Measurements from ENCODE around the gene PTPN4. TPM values are rescaled to one million over a fixed set of nuclear protein-coding genes. Genes with fewer than 3 reads are reported as not detected.

Gene PTPN4
- total RNA-seq, 1 donor, result 28.5 TPM

DNA sequence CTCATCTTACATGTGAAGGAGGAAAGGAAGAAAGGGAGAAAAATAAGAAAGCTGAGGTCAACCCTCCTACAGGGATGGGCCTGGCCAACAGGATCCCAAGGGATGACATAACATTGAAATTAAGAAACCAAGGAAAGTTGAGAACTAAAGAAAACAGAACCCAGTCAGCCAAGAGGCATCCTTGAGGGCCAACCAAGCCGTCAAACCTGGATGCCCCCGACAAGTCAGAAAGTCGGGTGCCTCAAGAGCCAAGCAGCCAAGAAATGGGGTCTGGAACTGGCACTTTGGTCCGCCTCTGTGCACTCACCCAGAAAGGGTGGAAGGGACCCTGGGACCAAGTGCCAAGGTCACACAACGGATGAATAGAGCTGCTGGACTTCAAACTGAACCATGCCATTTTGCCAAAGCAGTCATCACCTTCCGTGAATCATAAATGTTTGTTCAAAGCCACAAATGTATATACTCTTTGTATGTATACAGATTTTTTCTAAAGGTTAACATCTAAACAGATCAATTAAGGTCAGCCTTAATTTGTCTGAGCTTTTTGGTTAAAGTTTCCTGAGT is 27.0 kb upstream of the PTPN4 start:
- H3K4me3 ChIP-seq (ENCODE audit: low read depth, low read length), result no peak overlapping the region
- TF ChIP-seq, protein P1, sequence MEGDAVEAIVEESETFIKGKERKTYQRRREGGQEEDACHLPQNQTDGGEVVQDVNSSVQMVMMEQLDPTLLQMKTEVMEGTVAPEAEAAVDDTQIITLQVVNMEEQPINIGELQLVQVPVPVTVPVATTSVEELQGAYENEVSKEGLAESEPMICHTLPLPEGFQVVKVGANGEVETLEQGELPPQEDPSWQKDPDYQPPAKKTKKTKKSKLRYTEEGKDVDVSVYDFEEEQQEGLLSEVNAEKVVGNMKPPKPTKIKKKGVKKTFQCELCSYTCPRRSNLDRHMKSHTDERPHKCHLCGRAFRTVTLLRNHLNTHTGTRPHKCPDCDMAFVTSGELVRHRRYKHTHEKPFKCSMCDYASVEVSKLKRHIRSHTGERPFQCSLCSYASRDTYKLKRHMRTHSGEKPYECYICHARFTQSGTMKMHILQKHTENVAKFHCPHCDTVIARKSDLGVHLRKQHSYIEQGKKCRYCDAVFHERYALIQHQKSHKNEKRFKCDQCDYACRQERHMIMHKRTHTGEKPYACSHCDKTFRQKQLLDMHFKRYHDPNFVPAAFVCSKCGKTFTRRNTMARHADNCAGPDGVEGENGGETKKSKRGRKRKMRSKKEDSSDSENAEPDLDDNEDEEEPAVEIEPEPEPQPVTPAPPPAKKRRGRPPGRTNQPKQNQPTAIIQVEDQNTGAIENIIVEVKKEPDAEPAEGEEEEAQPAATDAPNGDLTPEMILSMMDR (IDR thresholded peaks at IDR 0.05; ENCODE audit: insufficient read depth, low read depth, low read length), result no peak
- no peak for DNase-seq (ENCODE audit: low read depth)

DNA sequence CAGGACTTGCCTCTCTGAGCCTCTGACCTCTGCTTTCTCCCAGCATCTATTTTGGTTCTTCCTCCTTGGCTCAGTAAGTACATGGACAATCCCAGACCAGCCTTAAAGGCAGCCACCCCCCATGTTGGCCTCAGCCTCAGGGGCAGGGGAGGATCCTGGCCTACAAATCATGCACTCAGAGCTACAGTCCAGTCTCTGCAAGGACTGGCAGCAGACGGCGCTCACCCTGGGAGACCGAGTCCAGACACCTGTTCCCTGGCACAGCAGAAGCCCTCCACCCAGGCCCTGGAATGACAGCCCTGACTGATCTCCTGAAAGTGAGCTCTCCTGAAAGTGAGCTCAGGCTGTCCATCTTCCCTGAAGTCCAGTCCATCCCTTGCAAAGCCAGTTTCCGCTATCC is 25.7 kb upstream of the PTPN4 start:
- no peak for DNase-seq (ENCODE audit: low read depth)
- TF ChIP-seq, protein P1 (IDR thresholded peaks at IDR 0.05; ENCODE audit: insufficient read depth, low read depth, low read length), result no peak
- no peak overlapping the region for H3K4me3 ChIP-seq (ENCODE audit: low read depth, low read length)

DNA sequence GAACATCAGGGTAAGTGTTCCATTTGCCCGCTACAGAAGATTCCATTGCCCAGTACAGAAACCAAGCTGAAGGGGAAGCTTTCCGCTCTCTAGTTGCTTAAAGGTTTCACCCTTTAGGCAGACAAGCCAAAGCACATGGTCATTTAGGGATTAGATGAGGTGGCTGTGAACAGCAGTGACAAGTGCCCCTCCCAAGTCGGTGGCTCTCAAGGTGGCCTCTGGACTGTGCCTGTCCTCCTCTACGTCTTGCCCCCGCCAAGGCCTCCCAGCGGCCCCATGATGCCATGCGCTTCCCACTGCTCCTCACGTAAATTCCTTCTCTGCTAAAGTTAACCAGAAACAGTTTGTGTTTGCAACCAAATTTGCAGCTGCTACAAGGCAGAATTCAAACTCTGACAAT is 24.2 kb upstream of the PTPN4 start:
- TF ChIP-seq, protein P1 (IDR thresholded peaks at IDR 0.05; ENCODE audit: insufficient read depth, low read depth, low read length), result no peak
- no peak for DNase-seq (ENCODE audit: low read depth)
- no peak overlapping the region for H3K4me3 ChIP-seq (ENCODE audit: low read depth, low read length)

DNA sequence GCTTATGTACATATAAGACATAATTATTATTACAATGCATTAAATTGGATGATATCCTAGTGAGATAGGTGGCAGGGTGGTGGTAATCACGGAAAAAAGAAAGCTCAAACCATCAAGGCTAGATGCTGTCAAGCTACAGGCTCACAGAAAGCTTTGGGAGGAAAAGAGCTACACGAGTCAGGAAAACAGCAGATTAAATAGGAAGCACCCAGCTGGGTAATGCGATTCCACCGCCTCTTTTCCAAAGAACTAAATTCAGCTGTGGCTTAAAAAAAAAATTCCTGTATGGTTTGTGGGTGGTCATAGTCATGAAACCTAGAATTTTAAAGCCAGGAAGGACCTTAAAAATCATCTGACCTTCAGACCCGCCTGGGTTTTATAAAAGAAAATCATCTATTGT is 23.7 kb upstream of the PTPN4 start:
- TF ChIP-seq, protein P1 (IDR thresholded peaks at IDR 0.05; ENCODE audit: insufficient read depth, low read depth, low read length), result no peak
- H3K4me3 ChIP-seq (ENCODE audit: low read depth, low read length), result no peak overlapping the region
- no peak for DNase-seq (ENCODE audit: low read depth)

DNA sequence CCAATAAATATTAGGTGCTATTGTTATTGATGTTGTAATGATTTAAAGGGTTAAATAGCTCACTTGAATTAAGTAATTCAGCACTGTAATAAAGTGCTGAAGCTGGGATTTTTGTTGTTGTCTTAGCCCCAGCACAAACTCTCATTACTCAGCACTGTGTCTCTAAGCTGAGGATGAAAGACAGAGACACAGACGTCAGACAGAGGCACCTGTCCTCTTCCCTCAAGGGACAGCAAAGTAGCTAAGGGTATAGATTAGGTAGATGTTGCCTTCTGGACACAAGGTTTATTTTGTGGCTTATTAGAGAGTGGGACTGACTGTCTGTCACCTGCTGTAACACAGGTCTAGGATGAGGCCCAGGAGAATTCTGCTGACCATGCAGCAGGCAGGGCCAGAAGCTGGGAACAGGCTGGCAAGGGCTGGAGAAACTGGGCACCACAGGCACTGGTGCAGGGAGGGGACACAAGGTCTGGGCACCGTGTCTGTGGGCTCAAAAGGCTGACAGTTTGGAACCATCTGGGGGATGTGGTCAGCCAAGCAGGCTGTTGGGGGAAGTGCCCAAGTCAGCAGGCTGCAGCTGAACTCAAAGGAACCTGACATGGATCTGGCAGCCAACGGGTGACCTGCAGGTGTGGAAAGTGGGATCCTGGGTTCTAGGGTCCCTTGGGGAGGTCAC is 20.0 kb upstream of the PTPN4 start:
- no peak overlapping the region for H3K4me3 ChIP-seq (ENCODE audit: low read depth, low read length)
- TF ChIP-seq, protein P1 (IDR thresholded peaks at IDR 0.05; ENCODE audit: insufficient read depth, low read depth, low read length), result no peak
- no peak for DNase-seq (ENCODE audit: low read depth)

DNA sequence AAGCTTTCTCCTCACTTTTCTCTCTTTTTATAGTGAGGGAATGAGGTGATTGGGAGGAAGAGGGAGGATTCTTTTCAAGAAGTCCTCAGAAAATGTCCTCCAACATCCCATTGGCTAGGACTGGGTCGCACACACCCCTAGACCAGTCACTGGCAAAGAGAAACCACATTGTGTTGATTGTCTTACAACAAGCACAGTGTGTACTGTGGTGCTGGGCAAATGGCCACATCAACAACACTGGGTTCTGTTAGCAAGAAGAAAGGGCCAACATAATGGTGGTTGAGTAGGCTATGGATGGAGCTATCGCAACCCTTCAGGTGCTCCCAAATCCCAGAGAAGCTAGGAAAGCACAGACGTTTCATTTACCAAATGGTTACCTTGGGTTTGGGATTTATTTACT is 18.7 kb upstream of the PTPN4 start:
- DNase-seq (ENCODE audit: low read depth), result no peak
- H3K4me3 ChIP-seq (ENCODE audit: low read depth, low read length), result no peak overlapping the region
- TF ChIP-seq, protein P1 (IDR thresholded peaks at IDR 0.05; ENCODE audit: insufficient read depth, low read depth, low read length), result no peak

DNA sequence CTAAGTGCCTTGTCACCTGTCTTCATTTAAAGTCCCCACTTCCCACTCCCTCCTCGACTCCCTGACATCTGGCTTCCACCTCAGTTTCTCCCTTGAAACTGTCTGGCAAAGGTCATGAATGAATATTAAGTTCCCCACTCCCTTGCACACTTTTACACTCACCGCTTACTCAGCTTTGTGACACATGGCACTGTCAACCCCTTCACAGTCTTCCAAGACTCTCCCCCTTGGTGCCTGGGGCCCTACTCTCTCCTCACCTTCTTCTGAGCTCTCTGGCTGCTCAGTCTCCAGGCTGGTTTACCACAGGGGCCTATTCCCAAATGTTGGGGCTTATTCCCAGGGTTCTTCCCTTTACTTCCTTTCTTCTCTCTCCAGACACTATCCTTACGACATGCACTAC is 17.9 kb upstream of the PTPN4 start:
- TF ChIP-seq, protein P1 (IDR thresholded peaks at IDR 0.05; ENCODE audit: insufficient read depth, low read depth, low read length), result no peak
- H3K4me3 ChIP-seq (ENCODE audit: low read depth, low read length), result no peak overlapping the region
- DNase-seq (ENCODE audit: low read depth), result no peak

All from fibroblast of villous mesenchyme (primary cell).